H9 (cell line): ENCODE measurements around the gene RASGEF1C. TPM values are rescaled to one million over a fixed set of nuclear protein-coding genes. Genes with fewer than 3 reads are reported as not detected.
A peak's percentile ranks its signal among the peaks of the same experiment; 100 is the strongest.

ENCODE experiments used
- DNase-seq: peaks from one replicate; pipeline ENCODE4 v3.0.0-alpha.2; 2017
- H2AFZ ChIP-seq: one replicate; pipeline ENCODE4 v1.6.1; 2013; ENCODE audit warnings: mild to moderate bottlenecking, low read length, control low read depth, moderate library complexity
- H2AK5ac ChIP-seq: 2 replicates; pipeline ENCODE4 v1.6.1; 2013; ENCODE audit warnings: low read length, control low read depth, mixed read lengths; ENCODE audit not compliant: insufficient read length
- H2BK120ac ChIP-seq: one replicate; pipeline ENCODE4 v1.6.1; 2013; ENCODE audit warnings: low read depth, mild to moderate bottlenecking, low read length, control low read depth, inconsistent platforms; ENCODE audit not compliant: poor library complexity, severe bottlenecking
- H2BK12ac ChIP-seq: 2 replicates; pipeline ENCODE4 v1.6.1; 2013; ENCODE audit warnings: low read length, control low read depth, mixed read lengths, low read depth; ENCODE audit not compliant: insufficient read length
- H2BK15ac ChIP-seq: 2 replicates; pipeline ENCODE4 v1.6.1; 2013; ENCODE audit warnings: low read depth, low read length, control low read depth
- H2BK20ac ChIP-seq: one replicate; pipeline ENCODE4 v1.6.1; 2013; ENCODE audit warnings: low read depth, mild to moderate bottlenecking, low read length, control low read depth, inconsistent platforms; ENCODE audit not compliant: poor library complexity, severe bottlenecking
- H2BK5ac ChIP-seq: 2 replicates; pipeline ENCODE4 v1.6.1; 2013; ENCODE audit warnings: low read length, control low read depth, mixed read lengths; ENCODE audit not compliant: insufficient read length
- H3K14ac ChIP-seq: 2 replicates; pipeline ENCODE4 v1.6.1; 2013; ENCODE audit warnings: low read length, control low read depth; ENCODE audit not compliant: insufficient read depth
- H3K18ac ChIP-seq: 2 replicates; pipeline ENCODE4 v1.6.1; 2013; ENCODE audit warnings: low read depth, mild to moderate bottlenecking, mixed read lengths, low read length, control low read depth; ENCODE audit not compliant: insufficient read length
- H3K23ac ChIP-seq: 2 replicates; pipeline ENCODE4 v1.6.1; 2013; ENCODE audit warnings: low read length, control low read depth, mixed read lengths, low read depth; ENCODE audit not compliant: insufficient read length
- H3K23me2 ChIP-seq: 2 replicates; pipeline ENCODE4 v1.6.1; 2013; ENCODE audit warnings: low read depth, mild to moderate bottlenecking, mixed read lengths, low read length, control low read depth; ENCODE audit not compliant: insufficient read length, poor library complexity, severe bottlenecking
- H3K27ac ChIP-seq: 2 replicates; pipeline ENCODE4 v1.5.1; 2013; ENCODE audit warnings: low read length, control low read depth, mixed read lengths, low read depth; ENCODE audit not compliant: insufficient read length
- H3K27me3 ChIP-seq: 2 replicates; pipeline ENCODE4 v1.6.1; 2013; ENCODE audit warnings: low read length, control low read depth, inconsistent platforms; ENCODE audit not compliant: insufficient read depth
- H3K4ac ChIP-seq: 2 replicates; pipeline ENCODE4 v1.6.1; 2013; ENCODE audit warnings: low read depth, mild to moderate bottlenecking, control low read depth, inconsistent platforms, low read length, moderate library complexity
- H3K4me1 ChIP-seq: 2 replicates; pipeline ENCODE4 v1.6.1; 2013; ENCODE audit warnings: low read length, control low read depth, inconsistent platforms; ENCODE audit not compliant: insufficient read depth
- H3K4me2 ChIP-seq: 2 replicates; pipeline ENCODE4 v1.6.1; 2013; ENCODE audit warnings: low read length, control low read depth, mixed read lengths; ENCODE audit not compliant: insufficient read length, insufficient read depth
- H3K56ac ChIP-seq: 2 replicates; pipeline ENCODE4 v1.6.1; 2013; ENCODE audit warnings: low read depth, mild to moderate bottlenecking, mixed read lengths, low read length, control low read depth; ENCODE audit not compliant: insufficient read length
- H3K79me1 ChIP-seq: 2 replicates; pipeline ENCODE4 v1.6.1; 2013; ENCODE audit warnings: low read depth, mild to moderate bottlenecking, moderate library complexity, low read length, control low read depth, inconsistent platforms; ENCODE audit not compliant: insufficient read depth, poor library complexity, severe bottlenecking
- H3K79me2 ChIP-seq: 2 replicates; pipeline ENCODE4 v1.6.1; 2013; ENCODE audit warnings: low read length, control low read depth, inconsistent platforms; ENCODE audit not compliant: insufficient read depth
- H3K9ac ChIP-seq: 2 replicates; pipeline ENCODE4 v1.6.1; 2013; ENCODE audit warnings: low read length, control low read depth, mixed read lengths; ENCODE audit not compliant: insufficient read length; ENCODE audit errors: extremely low read depth
- H3K9me3 ChIP-seq: one replicate; pipeline ENCODE4 v1.6.1; 2013; ENCODE audit warnings: low read depth, low read length, inconsistent platforms; ENCODE audit not compliant: control insufficient read depth
- H3T11ph ChIP-seq: one replicate; pipeline ENCODE4 v1.6.1; 2013; ENCODE audit warnings: mild to moderate bottlenecking, low read length, control low read depth, inconsistent platforms
- H4K20me1 ChIP-seq: one replicate; pipeline ENCODE4 v1.6.1; 2013; ENCODE audit not compliant: control insufficient read depth, insufficient read length, insufficient read depth
- H4K5ac ChIP-seq: 2 replicates; pipeline ENCODE4 v1.6.1; 2013; ENCODE audit warnings: low read depth, mild to moderate bottlenecking, mixed read lengths, low read length, control low read depth; ENCODE audit not compliant: insufficient read length
- H4K8ac ChIP-seq: replicated peaks from 2 replicates; pipeline ENCODE4 v1.6.1; 2013; ENCODE audit warnings: low read length, control low read depth, mixed read lengths, low read depth; ENCODE audit not compliant: insufficient read length
- H4K91ac ChIP-seq: 2 replicates; pipeline ENCODE4 v1.6.1; 2013; ENCODE audit warnings: low read depth, mild to moderate bottlenecking, moderate library complexity, mixed read lengths, low read length, control low read depth; ENCODE audit not compliant: insufficient read length
- H3K27ac Mint-ChIP-seq, 3 experiments: 2 replicates in 2 of 3; 3 replicates in 1 of 3; pipeline ENCODE4 v1.8.0; 2020 to 2021; ENCODE audit warnings: mixed read lengths in 3 of 3, mild to moderate bottlenecking in 1 of 3, moderate library complexity in 1 of 3
- H3K27me3 Mint-ChIP-seq: 2 replicates; pipeline ENCODE4 v1.8.0; 2021; ENCODE audit warnings: low read depth, mild to moderate bottlenecking, moderate library complexity, mixed read lengths
- H3K36me3 Mint-ChIP-seq, 3 experiments: 2 replicates in 2 of 3; 3 replicates in 1 of 3; pipeline ENCODE4 v1.8.0; 2020 to 2021; ENCODE audit warnings: low read depth in 3 of 3, mixed read lengths in 3 of 3; ENCODE audit not compliant: insufficient read depth in 1 of 3
- H3K4me1 Mint-ChIP-seq, 2 experiments: 2 replicates each; pipeline ENCODE4 v1.8.0; 2020; ENCODE audit warnings: mixed read lengths in 2 of 2
- H3K4me3 Mint-ChIP-seq, 2 experiments: 2 replicates in 1 of 2; 3 replicates in 1 of 2; pipeline ENCODE4 v1.8.0; 2020 to 2021; ENCODE audit warnings: mild to moderate bottlenecking in 2 of 2, mixed read lengths in 2 of 2, moderate library complexity in 1 of 2
- H3K9me3 Mint-ChIP-seq, 2 experiments: 2 replicates in 1 of 2; 3 replicates in 1 of 2; pipeline ENCODE4 v1.8.0; 2020; ENCODE audit warnings: mild to moderate bottlenecking in 2 of 2, mixed read lengths in 2 of 2, moderate library complexity in 1 of 2
- WGBS: extraction: QIAGEN DNeasy Blood & Tissue Kit; methylation state at CpG from one replicate; pipeline ENCODE4 v1.1.7; 2013; ENCODE audit warnings: missing lambda C conversion rate, low lambda C conversion rate, mixed read lengths; ENCODE audit not compliant: insufficient read length; ENCODE audit errors: extremely low coverage; 5-methylcytosine and 5-hydroxymethylcytosine counted together
- total RNA-seq: library from RNA; stranded (reverse); gene quantifications from 2 replicates; pipeline ENCODE4 v1.2.1, GENCODE V29; 2021
- TF ChIP-seq, protein P1 (sequence below): fragments of 200-600 bp; sonication (generic); conservative IDR thresholded peaks from 3 replicates; pipeline ENCODE4 v1.8.0; 2021; ENCODE audit warnings: antibody characterized with exemption, mild to moderate bottlenecking

RASGEF1C gene
- total RNA-seq, 1 experiment from 2014 or later: 0.83 TPM

DNA sequence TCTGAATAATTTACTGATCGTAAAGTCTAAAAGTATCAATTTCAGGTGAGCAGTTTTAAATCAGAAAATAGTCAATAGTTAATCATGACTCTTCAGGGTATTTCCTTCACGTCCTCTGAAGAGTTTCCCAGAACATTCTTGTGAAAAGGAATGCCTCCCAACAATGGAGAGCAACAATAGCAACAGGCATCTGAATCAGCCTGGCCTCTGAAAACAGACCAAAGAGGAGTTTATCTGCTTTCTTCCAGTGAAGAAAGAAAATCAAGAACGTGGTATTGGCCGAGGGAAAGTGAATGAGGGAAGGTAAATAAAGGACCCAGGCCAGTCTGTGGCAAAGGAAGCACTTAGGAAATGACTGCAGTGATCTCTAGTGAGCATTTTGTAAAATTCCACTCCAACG, 26.1 kb upstream of the RASGEF1C start:
- H2BK120ac ChIP-seq: no peak overlapping the region
- H3K27me3 ChIP-seq: no peaks in the 10 kb centered on the region
- no peaks in the 10 kb centered on the region for H3K79me1 ChIP-seq
- 0 out of 2 replicates have a peak, but pooled peaks cover 2% of the 10 kb centered on the region for H3K79me2 ChIP-seq
- no peak overlapping the region for H2AK5ac ChIP-seq
- no peak overlapping the region for H2BK12ac ChIP-seq
- no peak overlapping the region for H4K5ac ChIP-seq
- Mint-ChIP-seq H3K27me3 (no peaks in the 10 kb centered on the region), H3K27ac (peak overlapping the region in 2 of 3 experiments; percentile 15 to 76; a peak in 4 of 7 replicates), H3K4me3 (no peak overlapping the region), H3K4me1 (peaks cover 9 to 10% of the 10 kb centered on the region in 2 experiments), H3K36me3 (peaks cover 8 to 62% (median 52%) of the 10 kb centered on the region in 3 experiments; a peak in 6 of 7 replicates), H3K9me3 (no peaks in the 10 kb centered on the region)
- no peak overlapping the region for H3K27ac ChIP-seq
- no peak for DNase-seq
- H2BK5ac ChIP-seq: no peak overlapping the region
- H3K4me2 ChIP-seq: no peak overlapping the region
- H4K20me1 ChIP-seq: no peaks in the 10 kb centered on the region
- no peak overlapping the region for H3K14ac ChIP-seq
- H3K9me3 ChIP-seq: no peaks in the 10 kb centered on the region
- H4K8ac ChIP-seq: no peak overlapping the region
- H2AFZ ChIP-seq: no peak overlapping the region
- no peak overlapping the region for H4K91ac ChIP-seq
- no peaks in the 10 kb centered on the region for H3K4me1 ChIP-seq
- H3K23ac ChIP-seq: no peak overlapping the region
- no peak overlapping the region for H3K4ac ChIP-seq
- no peak overlapping the region for H3K9ac ChIP-seq
- TF ChIP-seq, protein P1, sequence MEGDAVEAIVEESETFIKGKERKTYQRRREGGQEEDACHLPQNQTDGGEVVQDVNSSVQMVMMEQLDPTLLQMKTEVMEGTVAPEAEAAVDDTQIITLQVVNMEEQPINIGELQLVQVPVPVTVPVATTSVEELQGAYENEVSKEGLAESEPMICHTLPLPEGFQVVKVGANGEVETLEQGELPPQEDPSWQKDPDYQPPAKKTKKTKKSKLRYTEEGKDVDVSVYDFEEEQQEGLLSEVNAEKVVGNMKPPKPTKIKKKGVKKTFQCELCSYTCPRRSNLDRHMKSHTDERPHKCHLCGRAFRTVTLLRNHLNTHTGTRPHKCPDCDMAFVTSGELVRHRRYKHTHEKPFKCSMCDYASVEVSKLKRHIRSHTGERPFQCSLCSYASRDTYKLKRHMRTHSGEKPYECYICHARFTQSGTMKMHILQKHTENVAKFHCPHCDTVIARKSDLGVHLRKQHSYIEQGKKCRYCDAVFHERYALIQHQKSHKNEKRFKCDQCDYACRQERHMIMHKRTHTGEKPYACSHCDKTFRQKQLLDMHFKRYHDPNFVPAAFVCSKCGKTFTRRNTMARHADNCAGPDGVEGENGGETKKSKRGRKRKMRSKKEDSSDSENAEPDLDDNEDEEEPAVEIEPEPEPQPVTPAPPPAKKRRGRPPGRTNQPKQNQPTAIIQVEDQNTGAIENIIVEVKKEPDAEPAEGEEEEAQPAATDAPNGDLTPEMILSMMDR: no peak
- no peak overlapping the region for H2BK15ac ChIP-seq
- H3K56ac ChIP-seq: no peak overlapping the region
- no CpG with 5 or more reads among the region's 5 CpGs for WGBS
- no peak overlapping the region for H3T11ph ChIP-seq
- no peak overlapping the region for H2BK20ac ChIP-seq
- H3K18ac ChIP-seq: no peak overlapping the region
- H3K23me2 ChIP-seq: no peaks in the 10 kb centered on the region
